HG03064 (cell line): ENCODE data around the gene RAB11A.

Source experiments
- ATAC-seq: cut with Tn5 transposase; IDR thresholded peaks from one replicate; pipeline ENCODE4 v1.9.1; 2021; ENCODE audit warnings: low read depth; ENCODE audit not compliant: unreplicated experiment

Gene RAB11A

GRCh38 chr15:65935391-65935790, 66.1 kb downstream of the RAB11A start:
- no peak for ATAC-seq

- ATAC-seq, result no peak
Measured at GRCh38 chr15:65936282-65936681, 67.0 kb downstream of the RAB11A start.

GRCh38 chr15:65937054-65937453, 67.8 kb downstream of the RAB11A start:
- ATAC-seq, result no peak

- ATAC-seq, result no peak
Measured at GRCh38 chr15:65937476-65937875, 68.2 kb downstream of the RAB11A start.

- ATAC-seq, result no peak
Measured at GRCh38 chr15:65938604-65939003, 69.3 kb downstream of the RAB11A start.

GRCh38 chr15:65939901-65940617, 70.8 kb downstream of the RAB11A start:
- ATAC-seq, result no peak

- ATAC-seq, result no peak
Measured at GRCh38 chr15:65940618-65940909, 71.3 kb downstream of the RAB11A start.
